ENCODE measurements around the gene APOO.

APOO gene

GRCh38 chrX:23826653-23827052, 81.1 kb downstream of the APOO start:
- FAIRE-seq (no peak), DNase-seq (ENCODE audit: insufficient read length) (no peak)
- TF ChIP-seq POLR2AphosphoS5 (IDR thresholded peaks at IDR 0.05; ENCODE audit: low read depth, low read length), result no peak
- TF ChIP-seq POLR2A (IDR thresholded peaks at IDR 0.05; ENCODE audit: low read depth, low read length), result no peak
- TF ChIP-seq TAF1 (IDR thresholded peaks at IDR 0.05; ENCODE audit: borderline replicate concordance, low read depth, low read length), result no peak

GRCh38 chrX:23826216-23826615, 81.5 kb downstream of the APOO start:
- FAIRE-seq (no peak), DNase-seq (ENCODE audit: insufficient read length) (no peak)
- TF ChIP-seq TAF1 (IDR thresholded peaks at IDR 0.05; ENCODE audit: borderline replicate concordance, low read depth, low read length) (no peak), POLR2AphosphoS5 (IDR thresholded peaks at IDR 0.05; ENCODE audit: low read depth, low read length) (no peak), POLR2A (IDR thresholded peaks at IDR 0.05; ENCODE audit: low read depth, low read length) (no peak)

- TF ChIP-seq TAF1 (IDR thresholded peaks at IDR 0.05; ENCODE audit: borderline replicate concordance, low read depth, low read length) (no peak), POLR2A (IDR thresholded peaks at IDR 0.05; ENCODE audit: low read depth, low read length) (no peak), POLR2AphosphoS5 (IDR thresholded peaks at IDR 0.05; ENCODE audit: low read depth, low read length) (no peak)
- DNase-seq (ENCODE audit: insufficient read length) (no peak), FAIRE-seq (no peak)
Measured at GRCh38 chrX:23825675-23826074, 82.1 kb downstream of the APOO start.

- no peak for DNase-seq (ENCODE audit: insufficient read length)
- no peak for FAIRE-seq
- TF ChIP-seq POLR2AphosphoS5 (IDR thresholded peaks at IDR 0.05; ENCODE audit: low read depth, low read length), result no peak
- no peak for TF ChIP-seq POLR2A (IDR thresholded peaks at IDR 0.05; ENCODE audit: low read depth, low read length)
- TF ChIP-seq TAF1 (IDR thresholded peaks at IDR 0.05; ENCODE audit: borderline replicate concordance, low read depth, low read length), result no peak
Measured at GRCh38 chrX:23822841-23823240, 84.9 kb downstream of the APOO start.

GRCh38 chrX:23822397-23822796, 85.3 kb downstream of the APOO start:
- no peak for DNase-seq (ENCODE audit: insufficient read length)
- FAIRE-seq, result no peak
- no peak for TF ChIP-seq TAF1 (IDR thresholded peaks at IDR 0.05; ENCODE audit: borderline replicate concordance, low read depth, low read length)
- no peak for TF ChIP-seq POLR2AphosphoS5 (IDR thresholded peaks at IDR 0.05; ENCODE audit: low read depth, low read length)
- TF ChIP-seq POLR2A (IDR thresholded peaks at IDR 0.05; ENCODE audit: low read depth, low read length), result no peak

- TF ChIP-seq POLR2A (IDR thresholded peaks at IDR 0.05; ENCODE audit: low read depth, low read length), result no peak
- TF ChIP-seq POLR2AphosphoS5 (IDR thresholded peaks at IDR 0.05; ENCODE audit: low read depth, low read length), result no peak
- TF ChIP-seq TAF1 (IDR thresholded peaks at IDR 0.05; ENCODE audit: borderline replicate concordance, low read depth, low read length), result no peak
- FAIRE-seq (no peak), DNase-seq (ENCODE audit: insufficient read length) (no peak)
Measured at GRCh38 chrX:23821847-23822246, 85.9 kb downstream of the APOO start.

- FAIRE-seq, result no peak
- no peak for DNase-seq (ENCODE audit: insufficient read length)
- TF ChIP-seq POLR2A (IDR thresholded peaks at IDR 0.05; ENCODE audit: low read depth, low read length) (no peak), POLR2AphosphoS5 (IDR thresholded peaks at IDR 0.05; ENCODE audit: low read depth, low read length) (no peak), TAF1 (IDR thresholded peaks at IDR 0.05; ENCODE audit: borderline replicate concordance, low read depth, low read length) (no peak)
Measured at GRCh38 chrX:23820235-23820782, 87.4 kb downstream of the APOO start.

- TF ChIP-seq TAF1 (IDR thresholded peaks at IDR 0.05; ENCODE audit: borderline replicate concordance, low read depth, low read length), result no peak
- TF ChIP-seq POLR2AphosphoS5 (IDR thresholded peaks at IDR 0.05; ENCODE audit: low read depth, low read length), result no peak
- no peak for TF ChIP-seq POLR2A (IDR thresholded peaks at IDR 0.05; ENCODE audit: low read depth, low read length)
- DNase-seq (ENCODE audit: insufficient read length) (no peak), FAIRE-seq (no peak)
Measured at GRCh38 chrX:23819385-23820234, 88.1 kb downstream of the APOO start.

GRCh38 chrX:23817979-23818336, 89.8 kb downstream of the APOO start:
- DNase-seq (ENCODE audit: insufficient read length) (no peak), FAIRE-seq (no peak)
- TF ChIP-seq TAF1 (IDR thresholded peaks at IDR 0.05; ENCODE audit: borderline replicate concordance, low read depth, low read length) (no peak), POLR2A (IDR thresholded peaks at IDR 0.05; ENCODE audit: low read depth, low read length) (no peak), POLR2AphosphoS5 (IDR thresholded peaks at IDR 0.05; ENCODE audit: low read depth, low read length) (no peak)

- TF ChIP-seq POLR2A (IDR thresholded peaks at IDR 0.05; ENCODE audit: low read depth, low read length) (no peak), POLR2AphosphoS5 (IDR thresholded peaks at IDR 0.05; ENCODE audit: low read depth, low read length) (no peak), TAF1 (IDR thresholded peaks at IDR 0.05; ENCODE audit: borderline replicate concordance, low read depth, low read length) (no peak)
- FAIRE-seq, result no peak
- DNase-seq (ENCODE audit: insufficient read length), result no peak
Measured at GRCh38 chrX:23816179-23816578, 91.6 kb downstream of the APOO start.

- FAIRE-seq, result no peak
- TF ChIP-seq POLR2A (IDR thresholded peaks at IDR 0.05; ENCODE audit: low read depth, low read length) (no peak), TAF1 (IDR thresholded peaks at IDR 0.05; ENCODE audit: borderline replicate concordance, low read depth, low read length) (no peak)
- DNase-seq (ENCODE audit: insufficient read length), result no peak
Measured at GRCh38 chrX:23815376-23815775, 92.4 kb downstream of the APOO start.

GRCh38 chrX:23813808-23814207, 93.9 kb downstream of the APOO start:
- FAIRE-seq (no peak), DNase-seq (ENCODE audit: insufficient read length) (no peak)

More at GRCh38 chrX:23813808-23814207, 93.9 kb downstream of the APOO start:
- no peak for TF ChIP-seq TAF1 (IDR thresholded peaks at IDR 0.05; ENCODE audit: borderline replicate concordance, low read depth, low read length)
- no peak for TF ChIP-seq POLR2AphosphoS5 (IDR thresholded peaks at IDR 0.05; ENCODE audit: low read depth, low read length)
- TF ChIP-seq POLR2A (IDR thresholded peaks at IDR 0.05; ENCODE audit: low read depth, low read length), result no peak
